Karpas-422 (cell line): ENCODE results near the gene SULT1C4. TPM values are rescaled to one million over a fixed set of nuclear protein-coding genes. Genes with fewer than 3 reads are reported as not detected.

Experiments used
- DNase-seq: peaks from one replicate; pipeline ENCODE4 v3.0.0-alpha.2; 2015
- H2AFZ ChIP-seq: fragments of 200-600 bp; sonication (generic); 2 replicates; pipeline ENCODE4 v1.6.1; 2014; ENCODE audit warnings: antibody characterized with exemption, low read length, mixed read lengths
- H3K27ac ChIP-seq: fragments of 200-600 bp; sonication (generic); 2 replicates; pipeline ENCODE4 v1.5.1; 2014; ENCODE audit warnings: mild to moderate bottlenecking, low read length, moderate library complexity
- H3K27me3 ChIP-seq: fragments of 200-600 bp; sonication (generic); 2 replicates; pipeline ENCODE4 v1.6.1; 2014; ENCODE audit warnings: low read length, mixed read lengths
- H3K36me3 ChIP-seq: fragments of 200-600 bp; sonication (generic); 2 replicates; pipeline ENCODE4 v1.6.1; 2014; ENCODE audit warnings: low read length, mixed read lengths; ENCODE audit not compliant: insufficient read depth
- H3K4me1 ChIP-seq: fragments of 200-600 bp; sonication (generic); 2 replicates; pipeline ENCODE4 v1.6.1; 2014; ENCODE audit warnings: mild to moderate bottlenecking, low read length, mixed read lengths
- H3K4me2 ChIP-seq: fragments of 200-600 bp; sonication (generic); 2 replicates; pipeline ENCODE4 v1.6.1; 2014; ENCODE audit warnings: low read length, low read depth, mild to moderate bottlenecking; ENCODE audit not compliant: poor library complexity, severe bottlenecking
- H3K4me3 ChIP-seq: fragments of 200-600 bp; sonication (generic); 2 replicates; pipeline ENCODE4 v1.5.1; 2014; ENCODE audit warnings: mild to moderate bottlenecking, antibody characterized with exemption, low read length, mixed read lengths
- H3K79me2 ChIP-seq: fragments of 200-600 bp; sonication (generic); 2 replicates; pipeline ENCODE4 v1.6.1; 2014; ENCODE audit warnings: mild to moderate bottlenecking, low read length, mixed read lengths
- H3K9ac ChIP-seq: fragments of 200-600 bp; sonication (generic); 2 replicates; pipeline ENCODE4 v1.6.0; 2014; ENCODE audit warnings: low read length
- H3K9me2 ChIP-seq: fragments of 200-600 bp; sonication (generic), shearing (Covaris generic); replicated peaks from 2 replicates; pipeline ENCODE4 v1.6.0; 2014; ENCODE audit warnings: mild to moderate bottlenecking, low read length, moderate library complexity; ENCODE audit not compliant: insufficient read depth
- H3K9me3 ChIP-seq: fragments of 300-700, 200-600 bp; sonication (generic); 2 replicates; pipeline ENCODE4 v1.6.1; 2014; ENCODE audit warnings: low read length, mixed read lengths
- H4K20me1 ChIP-seq: fragments of 200-600 bp; sonication (generic); 2 replicates; pipeline ENCODE4 v1.6.1; 2014; ENCODE audit warnings: mild to moderate bottlenecking, antibody characterized with exemption, low read length, low read depth; ENCODE audit not compliant: insufficient read depth
- total RNA-seq: library from RNA; depleted of rRNA; stranded (reverse); fragments of >200 nt; shearing (Covaris generic); gene quantifications from 2 replicates; pipeline ENCODE4 v1.2.3, GENCODE V29; 2014; ENCODE audit warnings: low replicate concordance; rRNA removed

Gene SULT1C4
- not detected in 2 replicates for total RNA-seq

- Histone ChIP-seq H3K27ac (no peak within 1 kb of the TSS), H3K9me3 (no peaks in the 10 kb centered on the region), H4K20me1 (no peaks in the 10 kb centered on the region), H3K9ac (no peak within 1 kb of the TSS), H3K4me1 (no peaks in the 10 kb centered on the region), H3K36me3 (no peaks in the 10 kb centered on the region), H2AFZ (no peak within 1 kb of the TSS), H3K27me3 (no peaks in the 10 kb centered on the region), H3K4me3 (no peak within 1 kb of the TSS), H3K9me2 (no peaks in the 10 kb centered on the region), H3K79me2 (no peaks in the 10 kb centered on the region), H3K4me2 (no peak within 1 kb of the TSS)
- DNase-seq = no peak
These were observed at the start of gene SULT1C4 for GRCh38 chr2:108377815-108378630. Gene SULT1C4, plus strand, starts transcription at chr2:108377954. Its CDS starts 384 bp downstream, at chr2:108378338.

- Histone ChIP-seq H4K20me1 (no peaks in the 10 kb centered on the region), H3K27ac (no peak overlapping the region), H3K27me3 (no peaks in the 10 kb centered on the region), H3K4me1 (peaks cover 5% of the 10 kb centered on the region), H3K9me3 (no peaks in the 10 kb centered on the region), H3K4me2 (no peak overlapping the region), H2AFZ (no peak overlapping the region), H3K9me2 (no peaks in the 10 kb centered on the region), H3K4me3 (no peak overlapping the region), H3K36me3 (no peaks in the 10 kb centered on the region), H3K79me2 (no peaks in the 10 kb centered on the region), H3K9ac (no peak overlapping the region)
- no peak for DNase-seq
These were observed 48.0 kb upstream of the SULT1C4 start for GRCh38 chr2:108329771-108330170.

DNA sequence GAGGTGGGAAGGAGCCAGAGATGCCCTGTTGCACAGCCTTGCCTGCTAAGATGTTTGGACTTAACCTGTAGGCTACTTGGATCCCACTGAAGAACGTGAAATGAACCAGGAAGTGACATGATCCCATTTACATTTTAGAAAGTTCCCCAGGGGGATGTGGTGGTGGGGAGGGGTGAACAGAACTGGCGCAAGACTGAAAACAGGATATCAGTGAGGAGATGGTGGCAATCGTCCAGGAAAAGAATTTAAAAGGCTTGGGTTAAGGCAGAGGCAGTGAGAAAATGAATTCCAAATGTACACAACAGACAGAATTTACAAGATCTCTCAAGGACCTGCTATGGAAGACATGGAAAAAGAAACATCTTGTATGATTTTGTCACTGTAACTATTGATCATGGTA lies 46.8 kb upstream of the SULT1C4 start:
- Histone ChIP-seq H3K9me3 (no peaks in the 10 kb centered on the region), H2AFZ (no peak overlapping the region), H3K27me3 (no peaks in the 10 kb centered on the region), H3K4me3 (no peak overlapping the region), H3K79me2 (no peaks in the 10 kb centered on the region), H3K4me2 (no peak overlapping the region), H3K9ac (no peak overlapping the region), H3K9me2 (no peaks in the 10 kb centered on the region), H3K36me3 (no peaks in the 10 kb centered on the region), H4K20me1 (no peaks in the 10 kb centered on the region), H3K27ac (no peak overlapping the region), H3K4me1 (peaks cover 5% of the 10 kb centered on the region)
- DNase-seq = no peak

DNA sequence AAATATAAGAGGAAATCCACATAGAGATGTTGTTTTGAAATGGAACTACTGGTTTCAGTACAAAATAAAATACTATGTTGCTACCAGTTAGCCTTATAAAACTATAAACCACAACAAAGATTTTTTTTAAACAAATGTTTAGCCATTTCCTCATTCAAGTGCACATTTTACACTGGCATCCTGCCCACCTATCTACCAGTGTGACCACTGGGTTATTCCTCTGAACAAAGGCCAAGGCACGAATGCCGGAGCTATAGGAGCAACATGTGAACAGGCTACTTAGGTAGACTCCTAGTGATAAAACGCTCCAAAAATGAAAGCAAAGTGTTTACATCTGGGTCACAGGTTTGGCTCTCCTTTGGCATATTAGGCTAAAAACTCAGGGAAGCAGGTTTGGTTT lies 31.8 kb upstream of the SULT1C4 start:
- no peaks in the 10 kb centered on the region for H3K4me1 ChIP-seq
- no peak overlapping the region for H3K27ac ChIP-seq
- H3K9me3 ChIP-seq = no peaks in the 10 kb centered on the region
- H3K36me3 ChIP-seq = no peaks in the 10 kb centered on the region
- no peaks in the 10 kb centered on the region for H3K9me2 ChIP-seq
- DNase-seq = no peak
- H3K4me2 ChIP-seq = no peak overlapping the region
- no peak overlapping the region for H3K9ac ChIP-seq
- no peaks in the 10 kb centered on the region for H3K27me3 ChIP-seq
- no peaks in the 10 kb centered on the region for H3K79me2 ChIP-seq
- H4K20me1 ChIP-seq = no peaks in the 10 kb centered on the region
- H3K4me3 ChIP-seq = no peak overlapping the region
- no peak overlapping the region for H2AFZ ChIP-seq

- no peaks in the 10 kb centered on the region for H3K36me3 ChIP-seq
- no peaks in the 10 kb centered on the region for H3K27me3 ChIP-seq
- H4K20me1 ChIP-seq = no peaks in the 10 kb centered on the region
- H3K9me2 ChIP-seq = no peaks in the 10 kb centered on the region
- H3K9me3 ChIP-seq = no peaks in the 10 kb centered on the region
- no peaks in the 10 kb centered on the region for H3K79me2 ChIP-seq
- no peak overlapping the region for H3K4me2 ChIP-seq
- H3K27ac ChIP-seq = no peak overlapping the region
- H3K4me1 ChIP-seq = no peaks in the 10 kb centered on the region
- DNase-seq = no peak
- no peak overlapping the region for H3K4me3 ChIP-seq
- no peak overlapping the region for H2AFZ ChIP-seq
- H3K9ac ChIP-seq = no peak overlapping the region
These were observed 30.9 kb upstream of the SULT1C4 start for GRCh38 chr2:108346827-108347226.

DNA sequence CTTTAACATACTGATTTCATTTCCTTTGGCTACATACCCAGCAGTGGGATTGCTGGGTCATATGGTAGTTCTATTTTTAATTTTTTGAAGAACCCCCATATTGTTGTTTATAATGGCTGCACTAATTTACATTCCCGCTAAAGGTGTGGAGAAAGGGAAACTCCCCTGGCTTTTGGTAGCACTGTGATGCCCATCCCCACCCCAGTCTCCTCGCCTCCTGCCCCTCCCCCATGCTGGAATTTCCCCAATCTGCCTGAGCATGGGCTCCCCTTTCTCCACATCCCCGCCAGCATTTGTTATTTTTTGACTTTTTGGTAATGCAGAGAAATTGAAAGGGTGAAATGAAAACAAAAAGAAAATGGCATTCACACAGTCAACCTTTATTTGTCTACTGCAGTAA lies 30.0 kb upstream of the SULT1C4 start:
- H3K9me2 ChIP-seq = no peaks in the 10 kb centered on the region
- H3K9me3 ChIP-seq = no peaks in the 10 kb centered on the region
- no peak for DNase-seq
- H3K4me1 ChIP-seq = no peaks in the 10 kb centered on the region
- no peak overlapping the region for H2AFZ ChIP-seq
- no peaks in the 10 kb centered on the region for H3K27me3 ChIP-seq
- H3K27ac ChIP-seq = no peak overlapping the region
- H3K36me3 ChIP-seq = no peaks in the 10 kb centered on the region
- H3K9ac ChIP-seq = no peak overlapping the region
- H3K79me2 ChIP-seq = no peaks in the 10 kb centered on the region
- H3K4me3 ChIP-seq = no peak overlapping the region
- no peak overlapping the region for H3K4me2 ChIP-seq
- H4K20me1 ChIP-seq = no peaks in the 10 kb centered on the region

- H4K20me1 ChIP-seq = no peaks in the 10 kb centered on the region
- no peak for DNase-seq
- no peaks in the 10 kb centered on the region for H3K27me3 ChIP-seq
- no peak overlapping the region for H2AFZ ChIP-seq
- H3K4me3 ChIP-seq = no peak overlapping the region
- no peaks in the 10 kb centered on the region for H3K36me3 ChIP-seq
- no peak overlapping the region for H3K27ac ChIP-seq
- no peaks in the 10 kb centered on the region for H3K9me2 ChIP-seq
- H3K9ac ChIP-seq = no peak overlapping the region
- H3K9me3 ChIP-seq = no peaks in the 10 kb centered on the region
- H3K79me2 ChIP-seq = no peaks in the 10 kb centered on the region
- no peaks in the 10 kb centered on the region for H3K4me1 ChIP-seq
- H3K4me2 ChIP-seq = no peak overlapping the region
These were observed 28.8 kb upstream of the SULT1C4 start for GRCh38 chr2:108348816-108349570.

DNA sequence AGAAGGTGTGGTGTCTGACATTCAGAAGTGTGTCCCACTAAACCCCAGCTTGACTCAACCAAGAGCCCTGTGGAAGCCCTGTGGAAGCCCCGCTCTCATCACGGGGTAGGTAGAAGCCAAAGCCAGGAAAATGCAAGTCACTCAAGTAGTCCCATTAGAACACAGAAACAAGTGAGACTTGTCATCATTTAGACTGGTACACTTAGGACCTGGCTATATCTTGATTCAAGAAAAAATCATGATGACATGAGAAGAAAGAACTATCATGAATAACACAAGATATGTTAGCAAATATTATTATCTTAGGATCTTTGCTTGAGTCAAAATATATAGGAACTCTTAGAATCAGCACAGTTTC lies 28.2 kb upstream of the SULT1C4 start:
- no peaks in the 10 kb centered on the region for H3K79me2 ChIP-seq
- DNase-seq = no peak
- no peaks in the 10 kb centered on the region for H3K27me3 ChIP-seq
- H3K9me3 ChIP-seq = no peaks in the 10 kb centered on the region
- H3K9me2 ChIP-seq = no peaks in the 10 kb centered on the region
- no peaks in the 10 kb centered on the region for H3K36me3 ChIP-seq
- H2AFZ ChIP-seq = no peak overlapping the region
- H3K4me1 ChIP-seq = no peaks in the 10 kb centered on the region
- H4K20me1 ChIP-seq = no peaks in the 10 kb centered on the region
- no peak overlapping the region for H3K9ac ChIP-seq
- no peak overlapping the region for H3K4me2 ChIP-seq
- no peak overlapping the region for H3K27ac ChIP-seq
- no peak overlapping the region for H3K4me3 ChIP-seq
